Stimulated activated CD4-positive, alpha-beta T cell treated with anti-CD3 and anti-CD28 coated beads, Interleukin-4, amount 100 ng/mL, for 1 hour (primary cell): ENCODE measurements around the gene PLAAT2.
"Not testable (repeated sequence)": the region's sequence is repeated elsewhere in the genome, so short reads cannot be mapped to it uniquely, and the experiment has no call there.

Experiments used
- DNase-seq: peaks from one replicate; pipeline ENCODE4 v3.0.0-alpha.2; 2020

The PLAAT2 gene

GRCh38 chr11:63547061-63547460 lies 16.1 kb downstream of the PLAAT2 start:
- DNase-seq: no peak

- no peak for DNase-seq
Measured at GRCh38 chr11:63543711-63544110, 19.5 kb downstream of the PLAAT2 start.

GRCh38 chr11:63542506-63542905 lies 20.7 kb downstream of the PLAAT2 start:
- DNase-seq: not testable (repeated sequence)

- no peak for DNase-seq
Measured at GRCh38 chr11:63537293-63538101, 25.7 kb downstream of the PLAAT2 start.

GRCh38 chr11:63536669-63537292 lies 26.4 kb downstream of the PLAAT2 start, which contains the start of gene PLAAT4:
Gene PLAAT4, plus strand, starts transcription at chr11:63536808. Its CDS starts 61 bp downstream, at chr11:63536869.
- peak; percentile 16 for DNase-seq

- DNase-seq: no peak
Measured at GRCh38 chr11:63535734-63536133, 27.4 kb downstream of the PLAAT2 start.

GRCh38 chr11:63534895-63535461 lies 28.2 kb downstream of the PLAAT2 start:
- DNase-seq: no peak

- no peak for DNase-seq
Measured at GRCh38 chr11:63534076-63534475, 29.1 kb downstream of the PLAAT2 start.

- DNase-seq: no peak
Measured at GRCh38 chr11:63532799-63533475, 30.2 kb downstream of the PLAAT2 start.

- DNase-seq: no peak
Measured at GRCh38 chr11:63532117-63532516, 31.1 kb downstream of the PLAAT2 start.

GRCh38 chr11:63531074-63531792 lies 31.9 kb downstream of the PLAAT2 start:
- not testable (repeated sequence) for DNase-seq

GRCh38 chr11:63530021-63530420 lies 33.2 kb downstream of the PLAAT2 start:
- no peak for DNase-seq

- DNase-seq: not testable (repeated sequence)
Measured at GRCh38 chr11:63529373-63529772, 33.8 kb downstream of the PLAAT2 start.

- not testable (repeated sequence) for DNase-seq
Measured at GRCh38 chr11:63528729-63529278, 34.4 kb downstream of the PLAAT2 start.

- DNase-seq: not testable (repeated sequence)
Measured at GRCh38 chr11:63528156-63528555, 35.0 kb downstream of the PLAAT2 start.

GRCh38 chr11:63527667-63528066 lies 35.5 kb downstream of the PLAAT2 start:
- DNase-seq: no peak

- no peak for DNase-seq
Measured at GRCh38 chr11:63523151-63523550, 40.0 kb downstream of the PLAAT2 start.

GRCh38 chr11:63521896-63522295 lies 41.3 kb downstream of the PLAAT2 start:
- no peak for DNase-seq

GRCh38 chr11:63520606-63521170 lies 42.5 kb downstream of the PLAAT2 start:
- DNase-seq: no peak

- DNase-seq: no peak
Measured at GRCh38 chr11:63518548-63518947, 44.6 kb downstream of the PLAAT2 start.

GRCh38 chr11:63517156-63517555 lies 46.0 kb downstream of the PLAAT2 start:
- DNase-seq: no peak

GRCh38 chr11:63516109-63516508 lies 47.1 kb downstream of the PLAAT2 start:
- DNase-seq: no peak
